ENCODE results near the gene NHSL1. TPM values are rescaled to one million over a fixed set of nuclear protein-coding genes. Genes with fewer than 3 reads are reported as not detected.

The NHSL1 gene
- total and polyA plus RNA-seq, 11 donors, result 13.9 to 103 (median 46.1) TPM

GRCh38 chr6:138434925-138435324, 64.4 kb downstream of the NHSL1 start:
- Histone ChIP-seq H3K27me3 (no peaks in the 10 kb centered on the region), H3K36me3 (peaks cover 0 to 22% (median 4%) of the 10 kb centered on the region in 9 donors), H3K9me3 (no peaks in the 10 kb centered on the region), H3K4me3 (no peak overlapping the region), H3K27ac (peak overlapping the region in 1 of 12 donors; percentile 16), H3K4me1 (peaks cover 0 to 36% (median 20%) of the 10 kb centered on the region in 12 donors)
- TF ChIP-seq CTCF (IDR thresholded peaks at IDR 0.05) (no peak), POLR2A (IDR thresholded peaks at IDR 0.05) (no peak)
- intact Hi-C loops (cut with DNase I), result loop anchor here in 6 of 10 donors (5.0 to 10.0 kb wide), 7 partner anchors 67 to 332 kb away; no protein-coding TSS in a partner anchor
- ATAC-seq (no peak), DNase-seq (no peak)
- WGBS, 4 donors, result 56 to 69% (median 63%) methylated on average over 4 of the region's 4 CpGs

GRCh38 chr6:138434096-138434495, 65.2 kb downstream of the NHSL1 start:
- no peak overlapping the region for H3K27ac ChIP-seq
- ATAC-seq (no peak), DNase-seq (no peak)
- H3K9me3 ChIP-seq, result no peaks in the 10 kb centered on the region
- H3K4me3 ChIP-seq, result no peak overlapping the region
- no peaks in the 10 kb centered on the region for H3K27me3 ChIP-seq
- peaks cover 0 to 21% (median 4%) of the 10 kb centered on the region in 9 donors for H3K36me3 ChIP-seq
- H3K4me1 ChIP-seq, result peaks cover 0 to 38% (median 19%) of the 10 kb centered on the region in 12 donors
- intact Hi-C loops (cut with DNase I), result loop anchor here in 6 of 10 donors (5.0 to 10.0 kb wide), 7 partner anchors 68 to 333 kb away; no protein-coding TSS in a partner anchor
- TF ChIP-seq POLR2A (IDR thresholded peaks at IDR 0.05) (no peak), CTCF (IDR thresholded peaks at IDR 0.05) (no peak)
- 72 to 89% (median 73%) methylated on average over 3 of the region's 3 CpGs for WGBS, 4 donors

GRCh38 chr6:138432063-138432356, 67.3 kb downstream of the NHSL1 start:
- ATAC-seq (no peak), DNase-seq (no peak)
- no peaks in the 10 kb centered on the region for H3K9me3 ChIP-seq
- TF ChIP-seq POLR2A (IDR thresholded peaks at IDR 0.05) (no peak), CTCF (IDR thresholded peaks at IDR 0.05) (no peak)
- intact Hi-C loops (cut with DNase I), result loop anchor here in 6 of 10 donors (5.0 to 10.0 kb wide), 7 partner anchors 70 to 335 kb away; no protein-coding TSS in a partner anchor
- H3K4me3 ChIP-seq, result no peak overlapping the region
- H3K4me1 ChIP-seq, result peaks cover 0 to 48% (median 22%) of the 10 kb centered on the region in 12 donors
- peaks cover 0 to 21% (median 4%) of the 10 kb centered on the region in 9 donors for H3K36me3 ChIP-seq
- WGBS, 4 donors, result 80 to 91% (median 85%) methylated on average over 6 to 11 of the region's 11 CpGs
- peak overlapping the region in 6 of 12 donors; percentile 35 to 85 (median 66) for H3K27ac ChIP-seq
- H3K27me3 ChIP-seq, result no peaks in the 10 kb centered on the region

GRCh38 chr6:138431256-138432062, 67.8 kb downstream of the NHSL1 start:
- peaks cover 0 to 25% (median 4%) of the 10 kb centered on the region in 9 donors for H3K36me3 ChIP-seq
- peaks cover 0 to 52% (median 22%) of the 10 kb centered on the region in 12 donors for H3K4me1 ChIP-seq
- H3K9me3 ChIP-seq, result no peaks in the 10 kb centered on the region
- H3K27ac ChIP-seq, result peak overlapping the region in 11 of 12 donors; percentile 35 to 85 (median 69)
- DNase-seq (no peak), ATAC-seq (peak in 2 of 4 donors; percentile 1 to 3)
- WGBS, 4 donors, result 51 to 72% (median 71%) methylated on average over 10 to 19 of the region's 19 CpGs
- TF ChIP-seq CTCF (IDR thresholded peaks at IDR 0.05) (no peak), POLR2A (IDR thresholded peaks at IDR 0.05) (no peak)
- H3K4me3 ChIP-seq, result peak overlapping the region in 1 of 12 donors; percentile 24
- intact Hi-C loops (cut with DNase I), result loop anchor here in 8 of 10 donors (2.0 to 10.0 kb wide), 9 partner anchors 71 to 336 kb away; no protein-coding TSS in a partner anchor
- no peaks in the 10 kb centered on the region for H3K27me3 ChIP-seq
